ENCODE results near the gene PSMC3. TPM values are rescaled to one million over a fixed set of nuclear protein-coding genes. Genes with fewer than 3 reads are reported as not detected.

Gene PSMC3
- polyA plus RNA-seq, 4 donors: 88.0 to 156 (median 103) TPM

GRCh38 chr11:47398011-47398410 lies 28.2 kb downstream of the PSMC3 start:
- FAIRE-seq (no peak), DNase-seq (no peak)
- Histone ChIP-seq H3K27ac (ENCODE audit: low read depth in 1 of 3, low read length in 2 of 3) (no peak overlapping the region), H3K27me3 (ENCODE audit: control insufficient read depth in 3 of 3, insufficient read depth in 3 of 3, low read length in 3 of 3) (no peaks in the 10 kb centered on the region), H3K36me3 (ENCODE audit: control insufficient read depth in 3 of 3, insufficient read depth in 2 of 3, low read depth in 1 of 3, low read length in 3 of 3) (no peaks in the 10 kb centered on the region), H3K9me3 (ENCODE audit: control insufficient read depth in 2 of 2, insufficient read depth in 1 of 2, low read depth in 1 of 2, low read length in 1 of 2) (no peaks in the 10 kb centered on the region), H3K4me3 (ENCODE audit: low read depth in 1 of 3, low read length in 3 of 3) (no peak overlapping the region), H3K4me1 (ENCODE audit: control insufficient read depth in 3 of 3, insufficient read depth in 2 of 3, low read depth in 1 of 3, low read length in 2 of 3) (peaks cover 0 to 7% (median 3%) of the 10 kb centered on the region in 3 donors)
- 91 to 93% (median 91%) methylated on average over 3 of the region's 3 CpGs for WGBS, 3 donors

GRCh38 chr11:47396049-47396320 lies 30.3 kb downstream of the PSMC3 start:
- Histone ChIP-seq H3K27me3 (ENCODE audit: control insufficient read depth in 3 of 3, insufficient read depth in 3 of 3, low read length in 3 of 3) (no peaks in the 10 kb centered on the region), H3K36me3 (ENCODE audit: control insufficient read depth in 3 of 3, insufficient read depth in 2 of 3, low read depth in 1 of 3, low read length in 3 of 3) (no peaks in the 10 kb centered on the region), H3K27ac (ENCODE audit: low read depth in 1 of 3, low read length in 2 of 3) (peak overlapping the region in 1 of 3 donors; percentile 78), H3K4me1 (ENCODE audit: control insufficient read depth in 3 of 3, insufficient read depth in 2 of 3, low read depth in 1 of 3, low read length in 2 of 3) (peaks cover 0 to 7% (median 3%) of the 10 kb centered on the region in 3 donors), H3K9me3 (ENCODE audit: control insufficient read depth in 2 of 2, insufficient read depth in 1 of 2, low read depth in 1 of 2, low read length in 1 of 2) (no peaks in the 10 kb centered on the region), H3K4me3 (ENCODE audit: low read depth in 1 of 3, low read length in 3 of 3) (no peak overlapping the region)
- no peak for DNase-seq
- WGBS, 3 donors: 86 to 94% (median 91%) methylated on average over 3 of the region's 3 CpGs
- no peak for FAIRE-seq

- Histone ChIP-seq H3K4me3 (ENCODE audit: low read depth in 1 of 3, low read length in 3 of 3) (no peak overlapping the region), H3K27me3 (ENCODE audit: control insufficient read depth in 3 of 3, insufficient read depth in 3 of 3, low read length in 3 of 3) (no peaks in the 10 kb centered on the region), H3K27ac (ENCODE audit: low read depth in 1 of 3, low read length in 2 of 3) (peak overlapping the region; percentile 42 to 78 (median 63)), H3K4me1 (ENCODE audit: control insufficient read depth in 3 of 3, insufficient read depth in 2 of 3, low read depth in 1 of 3, low read length in 2 of 3) (peaks cover 0 to 3% (median 3%) of the 10 kb centered on the region in 3 donors), H3K9me3 (ENCODE audit: control insufficient read depth in 2 of 2, insufficient read depth in 1 of 2, low read depth in 1 of 2, low read length in 1 of 2) (no peaks in the 10 kb centered on the region), H3K36me3 (ENCODE audit: control insufficient read depth in 3 of 3, insufficient read depth in 2 of 3, low read depth in 1 of 3, low read length in 3 of 3) (no peaks in the 10 kb centered on the region)
- DNase-seq (no peak), FAIRE-seq (no peak)
- 80 to 88% (median 80%) methylated on average over 25 of the region's 25 CpGs for WGBS, 3 donors
Observed at GRCh38 chr11:47395223-47396048, 30.8 kb downstream of the PSMC3 start.

GRCh38 chr11:47394322-47395222 lies 31.7 kb downstream of the PSMC3 start:
- 66 to 82% (median 69%) methylated on average over 37 to 39 of the region's 39 CpGs for WGBS, 3 donors
- no peak overlapping the region for H3K4me3 ChIP-seq (ENCODE audit: low read depth in 1 of 3, low read length in 3 of 3)
- H3K4me1 ChIP-seq (ENCODE audit: control insufficient read depth in 3 of 3, insufficient read depth in 2 of 3, low read depth in 1 of 3, low read length in 2 of 3): peaks cover 0 to 3% (median under 1%) of the 10 kb centered on the region in 3 donors
- peak overlapping the region; percentile 42 to 78 (median 63) for H3K27ac ChIP-seq (ENCODE audit: low read depth in 1 of 3, low read length in 2 of 3)
- FAIRE-seq: no peak
- H3K27me3 ChIP-seq (ENCODE audit: control insufficient read depth in 3 of 3, insufficient read depth in 3 of 3, low read length in 3 of 3): no peaks in the 10 kb centered on the region
- no peaks in the 10 kb centered on the region for H3K36me3 ChIP-seq (ENCODE audit: control insufficient read depth in 3 of 3, insufficient read depth in 2 of 3, low read depth in 1 of 3, low read length in 3 of 3)
- DNase-seq: no peak
- H3K9me3 ChIP-seq (ENCODE audit: control insufficient read depth in 2 of 2, insufficient read depth in 1 of 2, low read depth in 1 of 2, low read length in 1 of 2): no peaks in the 10 kb centered on the region

- H3K9me3 ChIP-seq (ENCODE audit: control insufficient read depth in 2 of 2, insufficient read depth in 1 of 2, low read depth in 1 of 2, low read length in 1 of 2): no peaks in the 10 kb centered on the region
- H3K36me3 ChIP-seq (ENCODE audit: control insufficient read depth in 3 of 3, insufficient read depth in 2 of 3, low read depth in 1 of 3, low read length in 3 of 3): no peaks in the 10 kb centered on the region
- 80 to 85% (median 83%) methylated on average over 9 of the region's 9 CpGs for WGBS, 3 donors
- H3K27ac ChIP-seq (ENCODE audit: low read depth in 1 of 3, low read length in 2 of 3): peak overlapping the region in 2 of 3 donors; percentile 13 to 78
- H3K4me3 ChIP-seq (ENCODE audit: low read depth in 1 of 3, low read length in 3 of 3): no peak overlapping the region
- no peak for FAIRE-seq
- H3K27me3 ChIP-seq (ENCODE audit: control insufficient read depth in 3 of 3, insufficient read depth in 3 of 3, low read length in 3 of 3): no peaks in the 10 kb centered on the region
- DNase-seq: no peak
- peaks cover 0 to 3% (median 0%) of the 10 kb centered on the region in 3 donors for H3K4me1 ChIP-seq (ENCODE audit: control insufficient read depth in 3 of 3, insufficient read depth in 2 of 3, low read depth in 1 of 3, low read length in 2 of 3)
Observed at GRCh38 chr11:47394050-47394321, 32.3 kb downstream of the PSMC3 start.

DNA sequence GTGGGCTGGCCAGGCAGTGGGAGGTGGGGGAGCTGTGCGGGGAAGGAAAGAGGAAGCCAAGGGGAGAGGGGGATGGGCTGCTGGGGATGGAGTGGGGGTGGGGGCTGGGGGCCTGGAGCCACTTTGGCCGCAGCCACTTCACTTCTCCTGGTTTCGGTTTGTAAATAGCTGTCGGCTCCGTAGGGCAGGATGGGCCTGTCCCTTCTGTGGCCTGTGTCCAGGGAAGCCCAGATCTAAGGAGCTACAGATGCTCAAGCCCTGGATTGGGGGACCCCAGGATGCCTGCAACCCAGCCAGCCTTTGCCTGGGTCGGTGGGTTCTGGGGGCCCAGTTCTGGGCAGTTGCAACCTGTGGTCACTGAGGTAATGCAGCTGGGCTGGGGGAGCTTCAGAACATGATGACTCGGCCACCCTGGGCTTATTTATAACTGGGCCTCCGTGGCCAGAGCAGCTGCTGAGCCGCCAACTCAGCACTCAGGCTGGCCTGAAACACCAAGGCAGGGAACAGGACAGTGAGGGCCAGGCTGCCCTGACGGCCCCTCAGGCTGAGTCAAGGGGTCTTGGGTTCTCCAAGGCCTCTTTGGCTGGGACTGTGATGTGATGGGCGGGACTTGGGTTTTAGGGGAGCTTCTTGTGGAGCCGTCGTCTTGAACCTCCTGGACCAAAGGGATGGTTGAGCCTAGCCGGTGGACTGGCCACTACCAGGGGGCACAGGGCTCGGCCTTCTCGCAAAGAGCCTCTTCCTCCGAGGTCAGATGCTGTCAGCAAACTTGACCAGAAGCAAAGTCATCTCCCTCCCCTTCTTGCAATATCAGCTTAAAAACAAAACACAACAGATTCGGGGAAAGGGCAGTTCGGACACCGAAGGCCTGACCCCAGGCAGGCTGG lies 32.8 kb downstream of the PSMC3 start:
- Histone ChIP-seq H3K27ac (ENCODE audit: low read depth in 1 of 3, low read length in 2 of 3) (peak overlapping the region; percentile 13 to 78 (median 13)), H3K4me1 (ENCODE audit: control insufficient read depth in 3 of 3, insufficient read depth in 2 of 3, low read depth in 1 of 3, low read length in 2 of 3) (peaks cover 0 to 5% (median 0%) of the 10 kb centered on the region in 3 donors), H3K36me3 (ENCODE audit: control insufficient read depth in 3 of 3, insufficient read depth in 2 of 3, low read depth in 1 of 3, low read length in 3 of 3) (no peaks in the 10 kb centered on the region), H3K9me3 (ENCODE audit: control insufficient read depth in 2 of 2, insufficient read depth in 1 of 2, low read depth in 1 of 2, low read length in 1 of 2) (no peaks in the 10 kb centered on the region), H3K4me3 (ENCODE audit: low read depth in 1 of 3, low read length in 3 of 3) (no peak overlapping the region), H3K27me3 (ENCODE audit: control insufficient read depth in 3 of 3, insufficient read depth in 3 of 3, low read length in 3 of 3) (no peaks in the 10 kb centered on the region)
- WGBS, 3 donors: 63 to 85% (median 83%) methylated on average over 19 to 20 of the region's 20 CpGs
- FAIRE-seq: no peak
- DNase-seq: no peak

DNA sequence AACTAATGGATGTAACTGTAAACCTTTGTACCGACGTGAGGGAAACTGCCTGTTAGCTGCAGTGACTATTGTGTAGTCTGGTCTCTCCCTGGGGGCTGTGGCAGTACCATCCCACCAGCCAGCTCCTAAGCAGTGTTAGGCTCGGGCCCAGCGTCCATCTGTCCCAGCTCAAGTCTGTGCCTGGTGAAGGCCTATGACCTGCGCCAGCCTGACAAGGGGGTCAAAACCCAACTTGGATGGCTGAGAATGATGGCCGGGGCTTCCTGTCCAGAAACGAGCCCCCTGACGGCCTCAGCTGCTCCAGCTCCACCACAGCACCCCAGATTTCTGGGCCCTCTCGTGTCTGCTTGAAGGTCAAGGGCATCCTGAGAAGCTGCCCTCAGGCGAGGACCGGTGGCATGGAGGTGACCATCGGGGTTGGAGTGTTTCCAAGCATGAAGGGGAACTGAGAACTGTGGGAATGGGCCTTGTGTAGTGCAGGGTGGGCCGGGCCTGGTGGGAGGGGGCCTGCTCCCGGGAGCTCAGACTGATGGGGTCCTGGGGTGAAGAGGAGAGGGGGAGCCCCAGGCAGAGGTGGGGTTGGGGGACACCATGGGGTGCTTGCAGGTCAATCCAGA lies 33.6 kb downstream of the PSMC3 start:
- H3K9me3 ChIP-seq (ENCODE audit: control insufficient read depth in 2 of 2, insufficient read depth in 1 of 2, low read depth in 1 of 2, low read length in 1 of 2): no peaks in the 10 kb centered on the region
- no peaks in the 10 kb centered on the region for H3K27me3 ChIP-seq (ENCODE audit: control insufficient read depth in 3 of 3, insufficient read depth in 3 of 3, low read length in 3 of 3)
- no peak for FAIRE-seq
- no peak overlapping the region for H3K4me3 ChIP-seq (ENCODE audit: low read depth in 1 of 3, low read length in 3 of 3)
- no peak for DNase-seq
- WGBS, 3 donors: 80 to 90% (median 83%) methylated on average over 14 of the region's 14 CpGs
- peak overlapping the region in 2 of 3 donors; percentile 12 to 71 for H3K27ac ChIP-seq (ENCODE audit: low read depth in 1 of 3, low read length in 2 of 3)
- H3K4me1 ChIP-seq (ENCODE audit: control insufficient read depth in 3 of 3, insufficient read depth in 2 of 3, low read depth in 1 of 3, low read length in 2 of 3): peaks cover 0 to 11% (median 0%) of the 10 kb centered on the region in 3 donors
- H3K36me3 ChIP-seq (ENCODE audit: control insufficient read depth in 3 of 3, insufficient read depth in 2 of 3, low read depth in 1 of 3, low read length in 3 of 3): no peaks in the 10 kb centered on the region

Data from small intestine (tissue), 7 donors.